Ishikawa (cell line): Measurements from ENCODE around the gene MMAA.

Experiments
- CEBPB ChIP-seq: IDR thresholded peaks from 2 replicates; pipeline ENCODE4 v1.6.1; 2012
- CREB1 ChIP-seq: IDR thresholded peaks from 2 replicates; pipeline ENCODE4 v1.6.1; 2012; ENCODE audit warnings: low read depth
- EGR1 ChIP-seq: IDR thresholded peaks from 2 replicates; pipeline ENCODE4 v1.6.1; 2012
- EP300 ChIP-seq: IDR thresholded peaks from 2 replicates; pipeline ENCODE4 v1.6.1; 2012; ENCODE audit warnings: borderline replicate concordance
- FOXM1 ChIP-seq: IDR thresholded peaks from 2 replicates; pipeline ENCODE4 v1.6.1; 2012; ENCODE audit warnings: low read depth, borderline replicate concordance
- MAX ChIP-seq: IDR thresholded peaks from 2 replicates; pipeline ENCODE4 v1.6.1; 2012
- NFIC ChIP-seq: IDR thresholded peaks from 2 replicates; pipeline ENCODE4 v1.6.1; 2012
- RAD21 ChIP-seq: IDR thresholded peaks from 2 replicates; pipeline ENCODE4 v1.6.1; 2012; ENCODE audit warnings: low read depth
- REST ChIP-seq: IDR thresholded peaks from 2 replicates; pipeline ENCODE4 v1.6.1; 2012; ENCODE audit warnings: low read depth, mild to moderate bottlenecking
- TAF1 ChIP-seq: IDR thresholded peaks from 2 replicates; pipeline ENCODE4 v1.6.1; 2012; ENCODE audit warnings: low read depth, mild to moderate bottlenecking
- TCF12 ChIP-seq: IDR thresholded peaks from 2 replicates; pipeline ENCODE4 v1.6.1; 2012; ENCODE audit warnings: low read depth
- TEAD4 ChIP-seq: IDR thresholded peaks from 2 replicates; pipeline ENCODE4 v1.6.1; 2012
- USF1 ChIP-seq: IDR thresholded peaks from 2 replicates; pipeline ENCODE4 v1.6.1; 2012
- YY1 ChIP-seq: IDR thresholded peaks from 2 replicates; pipeline ENCODE4 v1.6.1; 2012; ENCODE audit warnings: low read depth
- ZBTB7A ChIP-seq: IDR thresholded peaks from 2 replicates; pipeline ENCODE4 v1.6.1; 2012; ENCODE audit warnings: low read depth

The MMAA gene

DNA sequence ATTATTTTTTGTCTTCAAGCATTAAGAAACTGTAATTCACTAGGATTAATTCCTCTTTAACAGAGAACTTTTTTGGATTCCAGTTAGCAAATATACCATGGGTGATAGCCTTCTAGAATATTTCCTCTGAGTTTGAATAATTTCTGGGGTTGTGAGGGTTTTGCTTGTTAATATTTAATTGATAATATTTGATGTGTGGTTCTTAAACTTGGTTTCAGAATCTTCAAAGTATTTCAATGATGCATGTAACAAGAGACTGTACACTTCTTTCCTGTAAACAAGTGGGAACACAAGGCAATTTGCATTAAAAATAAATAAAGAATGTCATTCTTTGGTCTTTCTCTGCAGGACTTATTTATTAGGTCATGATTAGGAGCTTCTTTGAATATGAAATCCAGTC lies 51.2 kb downstream of the MMAA start:
- TF ChIP-seq FOXM1 (no peak), NFIC (no peak), EGR1 (no peak), CEBPB (no peak), ZBTB7A (no peak), RAD21 (no peak), CREB1 (no peak), TCF12 (no peak), YY1 (no peak), USF1 (no peak), EP300 (no peak), MAX (no peak), TEAD4 (no peak), REST (no peak), TAF1 (no peak)

- TF ChIP-seq USF1 = peak; percentile 32; the same call in 1 of the 2 replicates
- peak; percentile 72 for TF ChIP-seq NFIC
- peak; percentile 51; the same call in 1 of the 2 replicates for TF ChIP-seq MAX
- TF ChIP-seq EP300 = peak; percentile 47; the same call in 1 of the 2 replicates
- TF ChIP-seq REST = no peak
- TF ChIP-seq RAD21 = peak; percentile 31; the same call in 1 of the 2 replicates
- TF ChIP-seq EGR1 = no peak
- no peak for TF ChIP-seq TCF12
- TF ChIP-seq CEBPB = peak; percentile 64
- peak; percentile 28; the same call in 1 of the 2 replicates for TF ChIP-seq FOXM1
- peak; percentile 18; the same call in 1 of the 2 replicates for TF ChIP-seq TEAD4
These were observed 60.3 kb downstream of the MMAA start for GRCh38 chr4:145679520-145679919.

- TF ChIP-seq REST = no peak
- no peak for TF ChIP-seq NFIC
- TF ChIP-seq FOXM1 = no peak
These were observed 60.8 kb downstream of the MMAA start, which contains the start of gene C4orf51 for GRCh38 chr4:145679991-145680455. Gene C4orf51 (plus strand): TSS chr4:145680146. CDS start chr4:145680204, 58 bp downstream.

DNA sequence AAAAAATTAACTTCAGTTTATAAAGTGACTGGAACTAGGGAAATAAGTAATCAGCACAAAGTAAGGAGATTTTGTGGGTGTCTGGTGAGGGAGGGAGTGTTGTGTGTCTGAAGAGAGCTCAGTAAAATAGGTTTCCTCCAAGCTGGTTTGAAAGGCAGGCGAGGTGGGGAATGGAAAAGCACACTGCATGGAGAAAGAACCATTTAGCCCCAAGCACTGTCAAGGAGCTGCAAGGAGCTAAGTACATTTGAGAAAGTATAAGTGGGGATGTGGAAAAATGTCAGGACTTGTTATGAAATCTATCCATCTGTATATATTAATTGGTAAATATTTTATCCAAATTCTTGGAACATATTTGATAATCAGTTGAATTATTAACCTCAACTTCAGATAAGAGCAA lies 61.7 kb downstream of the MMAA start:
- TF ChIP-seq TAF1 = no peak
- TF ChIP-seq ZBTB7A = no peak
- no peak for TF ChIP-seq TEAD4
- TF ChIP-seq CREB1 = no peak
- no peak for TF ChIP-seq USF1
- TF ChIP-seq MAX = no peak
- no peak for TF ChIP-seq FOXM1
- TF ChIP-seq REST = no peak
- no peak for TF ChIP-seq CEBPB
- TF ChIP-seq TCF12 = no peak
